GM18505 (cell line): ENCODE measurements around the gene PPCS.

Experiments
- ATAC-seq: cut with Tn5 transposase; IDR thresholded peaks from one replicate; pipeline ENCODE4 v1.9.1; 2021; ENCODE audit not compliant: unreplicated experiment
- POLR2A ChIP-seq: IDR thresholded peaks from 4 replicates; pipeline ENCODE4 v1.6.1; 2011; ENCODE audit warnings: borderline replicate concordance; ENCODE audit not compliant: insufficient read depth, insufficient read length; ENCODE audit errors: extremely low read depth

The PPCS gene

GRCh38 chr1:42430286-42431135, 25.8 kb upstream of the PPCS start:
- no peak for TF ChIP-seq POLR2A
- no peak for ATAC-seq

GRCh38 chr1:42431514-42431913, 24.8 kb upstream of the PPCS start:
- no peak for ATAC-seq
- no peak for TF ChIP-seq POLR2A

- ATAC-seq: no peak
- no peak for TF ChIP-seq POLR2A
Measured at GRCh38 chr1:42432714-42433113, 23.6 kb upstream of the PPCS start.

GRCh38 chr1:42433369-42433768, 23.0 kb upstream of the PPCS start:
- no peak for ATAC-seq
- TF ChIP-seq POLR2A: no peak

GRCh38 chr1:42434340-42434739, 22.0 kb upstream of the PPCS start:
- TF ChIP-seq POLR2A: no peak
- no peak for ATAC-seq

DNA sequence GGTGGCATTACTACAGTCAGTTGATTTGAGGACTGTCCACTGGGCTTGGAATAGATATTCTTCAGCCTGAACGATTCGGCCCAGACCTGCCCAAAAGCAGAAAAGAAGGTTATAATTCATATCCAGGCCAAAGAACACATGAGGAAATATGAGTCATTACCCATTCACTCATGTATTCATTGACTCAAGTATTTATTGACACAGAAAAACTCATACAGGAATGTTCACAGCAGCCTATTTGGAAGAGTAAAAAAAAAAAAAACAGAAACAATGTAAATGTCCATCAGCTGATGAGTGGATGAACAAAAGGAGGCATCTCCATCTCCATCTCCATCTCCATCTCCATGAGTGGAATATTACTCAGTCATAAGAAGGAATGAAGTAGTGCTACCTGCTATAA, 16.4 kb upstream of the PPCS start:
- no peak for TF ChIP-seq POLR2A
- ATAC-seq: no peak

GRCh38 chr1:42442662-42443061, 13.7 kb upstream of the PPCS start:
- ATAC-seq: no peak
- TF ChIP-seq POLR2A: no peak

- no peak for ATAC-seq
- TF ChIP-seq POLR2A: no peak
Measured at GRCh38 chr1:42449256-42449655, 7.1 kb upstream of the PPCS start.

DNA sequence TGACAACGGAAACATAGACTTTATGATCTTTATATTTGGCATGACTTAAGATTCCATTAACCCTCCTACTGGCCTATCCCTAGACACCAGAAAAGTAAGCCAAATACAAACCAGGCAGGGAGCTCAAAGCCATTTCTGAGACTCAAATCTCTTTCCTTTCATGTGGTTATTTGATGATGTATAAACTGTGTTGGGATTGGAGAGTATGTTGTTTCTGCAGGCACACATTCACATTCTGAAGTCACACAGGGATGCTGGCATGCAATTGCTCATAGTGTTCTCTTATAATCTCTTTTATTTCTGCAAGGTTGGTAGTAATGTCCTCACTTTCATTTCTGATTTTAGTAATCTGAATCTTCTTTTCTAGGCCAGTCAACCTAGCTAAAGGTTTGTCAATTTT, 6.3 kb upstream of the PPCS start:
- TF ChIP-seq POLR2A: no peak
- ATAC-seq: no peak

GRCh38 chr1:42453386-42453785, 3.0 kb upstream of the PPCS start:
- no peak for TF ChIP-seq POLR2A
- ATAC-seq: no peak

GRCh38 chr1:42454403-42454802, 1.9 kb upstream of the PPCS start:
- ATAC-seq: no peak
- no peak for TF ChIP-seq POLR2A

- peak; percentile 3 for TF ChIP-seq POLR2A
Measured at GRCh38 chr1:42456754-42457089, 379 bp downstream of the PPCS start.

DNA sequence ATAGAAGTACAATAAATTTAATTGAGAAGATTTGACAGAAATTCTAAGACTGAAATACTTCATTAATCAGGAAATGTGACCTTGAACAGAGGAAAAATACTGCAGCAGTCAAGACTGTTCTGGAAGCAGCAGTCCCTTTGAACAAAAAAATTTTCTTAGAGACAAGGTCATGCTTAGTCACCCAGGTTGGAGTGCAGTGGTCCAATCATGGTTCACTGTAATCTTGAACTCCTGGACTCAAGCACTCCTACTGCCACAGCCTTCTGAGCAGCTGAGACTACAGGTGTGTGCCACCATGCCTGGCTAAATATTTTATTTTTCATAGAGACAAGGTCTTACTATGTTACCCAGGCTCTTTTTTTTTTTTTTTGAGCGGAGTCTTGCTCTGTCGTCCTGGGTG, 4.9 kb downstream of the PPCS start:
- no peak for ATAC-seq

More at GRCh38 chr1:42456754-42457089, 379 bp downstream of the PPCS start:
- ATAC-seq: peak; percentile 47

More for the DNA sequence above, 4.9 kb downstream of the PPCS start:
- no peak for TF ChIP-seq POLR2A
